Measurements from ENCODE around the gene SLIT1.

Gene SLIT1

DNA sequence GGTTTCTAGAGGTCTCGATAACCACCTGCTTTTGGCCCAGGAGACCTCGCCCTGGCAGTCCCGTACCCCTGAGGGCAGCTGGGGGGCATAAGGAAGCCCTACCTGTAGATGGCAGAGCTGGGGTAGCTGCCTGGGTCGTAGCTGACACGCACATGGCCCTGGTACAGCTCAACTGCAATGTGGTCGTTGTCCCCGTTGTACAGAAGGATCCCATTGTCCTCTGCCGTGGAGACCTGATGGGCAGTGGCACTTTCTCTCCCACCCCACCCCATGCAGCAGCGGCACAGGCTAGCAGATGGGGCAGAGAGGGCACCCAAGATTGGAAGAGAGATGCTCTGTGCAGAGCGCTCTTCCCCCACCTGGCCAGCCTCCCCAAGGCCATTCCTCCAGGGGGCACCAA, 181.2 kb downstream of the SLIT1 start:
- no peak for FAIRE-seq
- DNase-seq (ENCODE audit: low spot score): no peak

DNA sequence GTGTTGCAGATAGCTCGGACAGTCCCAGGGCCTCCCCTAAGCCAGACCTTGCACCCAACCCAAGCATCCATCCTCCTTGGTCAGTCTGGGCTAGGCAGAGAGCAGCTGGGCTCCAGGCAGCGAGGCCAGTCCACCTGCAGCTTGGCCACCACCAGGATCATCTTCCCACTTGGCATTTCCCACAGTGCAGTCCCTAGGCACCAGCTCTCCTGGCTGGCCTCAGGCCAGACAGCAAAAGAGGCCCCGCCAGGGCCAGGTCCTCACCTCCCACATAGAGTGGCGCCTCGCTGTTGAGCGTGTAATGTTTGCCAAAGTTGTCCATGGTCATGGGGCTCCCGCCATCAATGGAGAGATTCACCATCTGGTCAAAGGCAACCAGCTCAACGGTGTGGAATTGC, 182.0 kb downstream of the SLIT1 start:
- no peak for FAIRE-seq
- DNase-seq (ENCODE audit: low spot score): no peak

DNA sequence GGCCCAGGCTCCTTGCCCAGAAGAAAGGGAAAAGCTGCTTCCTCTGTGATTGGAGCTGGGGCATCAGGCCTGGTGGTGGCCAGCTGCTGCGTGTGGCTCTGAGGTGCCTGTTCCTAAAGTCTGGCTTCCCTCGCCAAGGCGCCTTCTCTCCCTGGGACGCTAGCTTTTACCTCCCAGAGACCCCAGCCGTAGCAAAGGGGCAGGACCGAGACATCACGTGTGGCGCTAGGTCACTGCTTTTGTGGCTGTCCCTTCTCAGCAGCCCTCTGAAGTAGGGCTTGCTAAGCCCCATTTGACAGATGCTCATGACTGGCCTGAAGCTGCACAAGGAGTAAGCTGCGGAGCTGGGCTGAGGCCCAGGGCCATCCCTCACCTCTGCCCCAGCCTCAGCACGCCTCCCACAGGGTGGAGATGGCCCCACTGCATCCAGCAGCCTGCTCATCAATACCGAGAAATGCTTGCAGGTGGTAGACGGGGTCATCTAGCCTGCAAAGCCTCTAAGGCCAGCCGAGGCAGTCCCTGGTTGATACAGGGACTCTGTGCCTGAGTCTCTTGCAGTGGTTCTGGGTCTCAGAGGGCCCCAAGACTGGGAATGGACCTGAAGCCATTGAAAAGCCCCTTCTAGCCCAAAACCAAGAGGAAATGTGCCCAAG, 182.5 kb downstream of the SLIT1 start:
- no peak for FAIRE-seq
- no peak for DNase-seq (ENCODE audit: low spot score)

DNA sequence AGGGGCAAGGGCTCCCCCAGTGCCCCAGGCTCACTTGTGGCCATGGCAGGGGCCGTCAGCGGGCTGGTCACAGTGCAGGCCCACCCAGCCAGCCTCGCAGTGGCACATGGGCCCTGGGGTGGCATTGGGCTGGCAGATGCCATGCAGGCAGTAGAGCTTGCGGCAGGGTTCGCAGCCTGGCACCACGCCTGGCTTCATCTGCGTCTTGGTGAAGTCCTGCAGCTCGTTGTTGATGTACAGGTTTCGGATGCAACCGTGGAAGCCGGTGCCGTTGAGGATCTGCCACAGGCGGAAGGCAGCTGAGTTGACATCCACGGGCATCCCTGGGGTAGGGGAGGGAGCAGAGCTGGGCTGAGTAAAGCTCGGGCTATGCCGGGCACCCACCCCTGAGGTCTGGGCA, 183.1 kb downstream of the SLIT1 start:
- no peak for FAIRE-seq
- DNase-seq (ENCODE audit: low spot score): no peak

DNA sequence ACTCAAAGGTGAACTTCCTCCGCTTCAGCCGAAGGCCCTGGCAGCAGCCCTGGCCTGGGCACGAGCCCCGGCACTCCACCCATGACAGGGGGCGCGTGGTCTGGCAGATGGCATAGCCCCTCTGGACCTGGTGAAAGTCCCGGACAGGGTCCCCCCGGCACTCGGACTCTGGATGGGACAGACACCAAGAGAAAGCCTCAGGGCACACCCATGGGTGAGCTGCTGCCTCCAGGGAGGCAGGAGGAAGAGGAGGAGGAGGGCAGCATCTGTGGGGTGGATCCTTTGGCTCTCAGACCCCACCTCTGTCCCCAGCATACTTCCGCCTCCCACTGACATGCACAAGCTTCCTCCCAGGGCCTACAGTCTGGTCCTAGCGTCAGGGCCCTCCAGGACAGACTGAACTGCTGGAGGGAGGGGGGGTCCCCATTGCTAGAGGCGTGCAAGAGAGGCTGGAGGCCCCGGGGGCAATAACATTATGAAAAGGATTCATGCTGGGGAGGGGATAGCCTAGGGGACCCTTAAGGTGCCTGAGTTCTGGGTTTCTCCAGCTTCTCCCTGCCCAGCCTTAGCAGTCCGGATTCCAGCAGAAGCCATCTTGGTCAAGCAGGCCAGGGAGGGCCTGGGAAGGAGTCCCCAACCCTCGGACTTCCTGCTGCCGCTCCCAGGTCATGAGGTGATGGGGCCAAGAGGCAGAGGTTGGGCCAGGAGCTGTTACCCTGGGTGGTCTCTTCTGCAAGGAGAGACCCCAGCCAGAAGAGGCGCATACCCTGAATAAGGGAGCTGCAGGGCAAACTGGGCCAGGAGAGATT, 184.4 kb downstream of the SLIT1 start:
- FAIRE-seq: no peak
- no peak for DNase-seq (ENCODE audit: low spot score)

DNA sequence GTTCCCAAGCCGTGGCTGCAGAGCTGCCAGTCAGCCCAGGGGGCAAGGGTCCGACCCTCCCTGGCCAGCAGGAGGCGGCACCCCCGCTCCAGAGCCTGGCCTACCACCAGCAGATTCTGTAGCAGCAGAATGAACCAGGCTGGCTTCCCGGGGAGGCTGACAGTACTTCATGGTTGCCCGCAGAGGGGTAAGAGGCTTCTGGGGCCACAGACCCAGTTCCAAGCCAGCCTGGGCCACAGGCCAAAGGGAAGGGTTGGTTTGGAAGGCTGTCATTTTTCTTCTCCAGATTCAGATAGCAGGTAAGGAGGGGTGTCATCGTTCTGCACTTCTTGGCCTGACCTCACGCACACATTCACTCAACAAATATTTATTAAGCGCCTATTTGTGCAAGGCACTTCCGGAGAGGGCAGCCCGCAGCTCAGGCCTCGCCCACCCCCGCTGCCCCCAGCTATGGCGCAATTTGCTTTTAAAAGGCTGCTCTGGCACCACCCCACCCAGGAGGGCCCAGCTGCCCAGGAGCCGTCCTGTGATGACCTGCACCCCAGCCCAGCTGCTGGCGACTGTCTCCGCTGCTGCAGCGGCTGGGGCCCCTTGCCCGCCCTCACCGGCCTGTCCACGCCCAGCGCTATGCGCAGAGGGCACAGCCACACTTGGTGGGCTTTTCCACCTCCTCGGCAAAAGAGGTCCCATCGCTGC, 185.1 kb downstream of the SLIT1 start:
- DNase-seq (ENCODE audit: low spot score): no peak
- no peak for FAIRE-seq

DNA sequence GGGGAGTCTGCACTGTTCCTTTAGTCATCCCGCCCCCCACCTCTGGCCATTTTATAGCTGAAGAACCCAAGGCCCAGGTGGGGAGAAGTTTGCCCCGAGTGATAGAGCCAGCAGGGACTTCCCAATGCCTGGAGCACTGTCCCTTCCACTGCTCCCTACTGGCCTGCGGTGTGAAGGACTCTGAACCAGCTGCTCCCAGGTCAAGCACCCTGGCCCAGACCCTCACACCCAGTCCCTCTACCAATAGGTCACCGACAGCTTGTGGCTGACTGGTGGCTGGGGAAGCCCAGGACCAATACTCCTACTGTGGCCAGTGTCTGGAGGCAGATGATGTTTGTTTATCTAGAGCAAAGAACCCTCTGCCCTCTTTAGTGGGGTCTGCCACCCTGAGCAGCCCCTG, 185.8 kb downstream of the SLIT1 start:
- FAIRE-seq (no peak), DNase-seq (ENCODE audit: low spot score) (no peak)

- DNase-seq (ENCODE audit: low spot score) (no peak), FAIRE-seq (no peak)
Observed at GRCh38 chr10:96999337-96999736, 186.4 kb downstream of the SLIT1 start.

GRCh38 chr10:96998329-96998888, 187.3 kb downstream of the SLIT1 start:
- FAIRE-seq (no peak), DNase-seq (ENCODE audit: low spot score) (peak; percentile 64)

DNA sequence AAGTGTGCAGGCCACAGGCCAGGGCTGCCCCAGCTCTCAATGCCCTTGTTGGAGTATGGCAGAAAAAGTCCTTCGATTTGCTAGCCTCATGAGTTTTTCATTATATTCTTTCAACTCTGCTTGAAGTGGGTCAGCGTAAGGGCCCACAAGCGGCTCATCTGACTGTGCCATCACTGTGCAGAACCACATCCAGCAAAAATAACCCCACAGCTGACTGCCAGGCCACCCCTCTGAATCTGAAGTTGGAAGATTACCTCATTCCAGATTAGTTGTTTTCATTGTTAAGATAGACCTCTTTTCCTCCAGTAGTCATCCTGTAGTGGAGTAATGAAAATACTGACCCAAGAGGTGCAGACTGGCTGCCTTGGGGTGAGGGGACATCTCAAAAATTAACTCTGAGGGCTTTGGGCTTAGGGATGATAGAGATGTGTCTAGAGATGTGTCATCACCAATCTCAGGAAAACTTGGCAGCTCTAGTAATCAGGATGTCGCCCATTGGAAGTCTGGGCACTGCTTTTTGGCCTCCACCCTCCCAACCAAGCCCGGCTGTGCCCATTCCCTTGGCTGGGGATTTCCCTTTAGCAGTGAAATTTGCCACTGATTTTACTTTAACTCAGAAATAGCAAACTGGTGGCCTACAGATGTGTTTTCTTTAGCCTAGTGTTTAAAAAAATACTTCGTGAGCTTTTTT, 189.3 kb downstream of the SLIT1 start:
- DNase-seq (ENCODE audit: low spot score) (no peak), FAIRE-seq (no peak)

DNA sequence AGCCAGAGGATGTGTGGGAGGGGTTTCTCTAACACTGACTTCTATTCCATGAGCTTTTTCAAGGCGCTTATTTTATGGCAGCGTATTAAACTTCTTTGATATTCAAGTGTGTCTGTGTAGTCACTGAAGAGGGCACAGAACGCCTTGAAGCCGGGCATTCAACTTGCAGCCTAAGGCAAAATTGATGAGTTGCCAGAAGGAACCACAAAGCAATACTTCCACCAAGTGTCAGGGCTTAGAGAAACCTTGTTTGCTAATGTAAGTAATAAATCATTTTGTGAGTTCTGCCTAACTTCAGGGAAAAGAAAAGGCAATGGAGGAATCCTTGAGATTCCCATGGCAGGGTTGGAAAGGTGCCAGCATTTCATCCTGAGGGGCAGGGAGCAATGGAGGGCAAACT, 189.9 kb downstream of the SLIT1 start:
- DNase-seq (ENCODE audit: low spot score) (no peak), FAIRE-seq (no peak)

GRCh38 chr10:96992721-96993120, 193.0 kb downstream of the SLIT1 start:
- FAIRE-seq: no peak
- no peak for DNase-seq (ENCODE audit: low spot score)

GRCh38 chr10:96991313-96991841, 194.4 kb downstream of the SLIT1 start:
- DNase-seq (ENCODE audit: low spot score) (no peak), FAIRE-seq (no peak)

- DNase-seq (ENCODE audit: low spot score) (no peak), FAIRE-seq (no peak)
Observed at GRCh38 chr10:96988426-96988825, 197.3 kb downstream of the SLIT1 start.

DNA sequence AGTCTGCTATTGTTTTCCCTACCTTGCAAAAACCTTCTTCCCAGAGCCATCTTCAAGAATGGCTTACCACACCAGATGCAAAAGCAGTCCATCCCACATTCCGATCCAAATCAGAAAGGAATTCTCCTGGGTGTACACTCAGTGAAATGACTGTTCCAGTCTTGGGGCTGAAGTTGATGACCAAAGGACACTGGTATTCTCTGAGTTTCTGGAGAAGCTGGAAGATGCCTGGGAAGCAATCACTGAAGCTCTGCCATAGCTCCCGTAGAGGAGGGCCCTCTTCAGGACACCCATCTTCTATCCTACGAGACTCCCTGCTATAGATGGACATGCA, 197.9 kb downstream of the SLIT1 start:
- DNase-seq (ENCODE audit: low spot score) (no peak), FAIRE-seq (no peak)

DNA sequence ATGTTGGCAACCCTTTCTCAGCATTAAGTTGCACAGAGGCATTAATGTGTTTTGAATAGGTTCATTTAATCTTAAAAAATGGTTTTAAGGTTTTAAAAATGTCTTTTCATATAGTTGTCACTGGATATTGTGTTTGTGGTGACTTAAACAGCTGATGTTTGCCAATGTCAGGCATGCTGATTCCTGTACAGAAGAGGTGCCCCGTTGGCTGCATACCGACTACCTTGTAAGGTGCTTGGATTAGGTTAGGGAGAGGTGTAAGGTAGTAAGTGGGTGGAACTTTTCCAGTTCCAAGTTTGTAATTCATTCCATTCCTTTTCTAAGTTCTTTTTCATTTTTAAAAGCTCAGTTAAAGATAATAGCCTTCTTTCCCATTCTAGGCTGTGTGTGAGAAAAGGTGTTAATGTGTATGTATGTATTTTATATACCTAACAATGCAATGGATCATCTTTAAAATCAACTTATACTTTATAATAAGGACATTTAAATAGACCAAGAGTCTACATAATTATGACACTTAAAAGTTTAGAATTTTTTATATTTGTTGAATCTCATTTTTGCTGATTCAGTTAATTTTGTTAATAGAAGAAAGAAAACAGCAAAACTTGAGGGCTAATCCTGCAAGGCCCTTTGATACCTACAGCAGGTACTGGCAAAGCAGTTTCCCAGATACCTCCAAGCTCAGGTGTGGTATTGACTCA, 198.5 kb downstream of the SLIT1 start:
- no peak for FAIRE-seq
- no peak for DNase-seq (ENCODE audit: low spot score)

- FAIRE-seq (no peak), DNase-seq (ENCODE audit: low spot score) (no peak)
Observed at GRCh38 chr10:96986200-96986856, 199.4 kb downstream of the SLIT1 start.

- no peak for FAIRE-seq
- DNase-seq (ENCODE audit: low spot score): no peak
Observed at GRCh38 chr10:96984541-96985131, 201.1 kb downstream of the SLIT1 start.

DNA sequence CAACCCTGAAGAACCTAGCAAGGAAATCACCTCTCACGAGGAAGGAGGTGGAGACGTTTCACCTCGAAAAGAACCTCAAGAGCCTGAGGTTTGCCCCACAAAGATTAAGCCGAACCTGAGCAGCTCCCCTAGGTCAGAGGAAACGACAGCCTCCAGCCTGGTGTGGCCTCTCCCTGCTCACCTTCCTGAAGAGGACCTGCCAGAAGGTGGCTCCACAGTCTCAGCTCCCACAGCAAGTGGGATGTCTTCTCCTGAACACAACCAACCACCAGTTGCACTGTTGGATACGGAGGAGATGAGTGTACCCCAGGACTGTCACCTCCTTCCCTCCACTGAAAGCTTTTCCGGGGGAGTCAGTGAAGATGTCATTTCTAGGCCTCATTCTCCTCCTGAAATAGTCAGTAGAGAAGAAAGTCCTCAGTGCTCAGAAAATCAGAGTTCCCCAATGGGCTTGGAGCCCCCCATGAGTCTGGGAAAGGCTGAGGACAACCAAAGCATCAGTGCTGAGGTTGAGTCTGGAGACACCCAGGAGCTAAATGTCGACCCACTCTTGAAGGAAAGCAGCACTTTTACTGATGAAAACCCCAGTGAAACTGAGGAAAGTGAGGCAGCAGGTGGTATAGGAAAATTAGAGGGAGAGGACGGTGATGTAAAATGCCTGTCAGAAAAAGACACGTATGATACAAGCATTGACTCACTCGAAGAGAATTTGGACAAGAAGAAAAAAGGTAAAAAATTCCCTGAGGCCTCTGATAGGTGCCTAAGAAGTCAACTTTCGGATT, 203.4 kb downstream of the SLIT1 start:
- DNase-seq (ENCODE audit: low spot score): no peak
- FAIRE-seq: no peak

Measured in RCC 7860 (cell line).